K562 (cell line): ENCODE data around the gene SDE2. TPM values are rescaled to one million over a fixed set of nuclear protein-coding genes. Genes with fewer than 3 reads are reported as not detected.

Experiments
- ATAC-seq: fragments of 200-7000 bp; cut with Tn5 transposase; 3 replicates; pipeline ENCODE4 v1.9.1; 2020; ENCODE audit warnings: moderate library complexity
- BruUV-seq: library from RNA; stranded (reverse); fragments of 400-500 nt; replicated peaks from 2 replicates; lab custom pipeline; 2021; lab: Mats Ljungman, UMichigan
- CTCF ChIA-PET: fragments of 300-600 bp; formaldehyde crosslinking; extraction: SDS; loops from one replicate; lab custom pipeline; 2021; ENCODE audit warnings: low intra/inter-chr PET ratio; lab: Yijun Ruan, JAX
- POLR2A ChIA-PET: fragments of 300-600, 350-650 bp; sonication (Branson Sonifier 250); formaldehyde crosslinking; extraction: SDS; loops from one replicate; lab custom pipeline; 2021; ENCODE audit warnings: antibody characterized with exemption, inconsistent platforms; lab: Yijun Ruan, JAX
- DNase-seq, 4 experiments: peaks; one replicate each; pipeline versions ENCODE4 v3.0.0 to v3.0.0-alpha.2; 2011 to 2018; ENCODE audit warnings: low spot score in 3 of 4, mixed read lengths in 3 of 4; ENCODE audit errors: extremely low read depth in 1 of 4
- FAIRE-seq: peaks from 2 replicates; lab custom pipeline; 2011; peaks lifted over from hg19 to GRCh38; lab: Jason Lieb, UNC
- H2AFZ ChIP-seq: 2 replicates; pipeline ENCODE4 v1.6.0; 2011; ENCODE audit warnings: low read depth, low read length, control low read depth, inconsistent platforms
- H3K27ac ChIP-seq: fragments of 200-600 bp; 3 replicates; pipeline ENCODE4 v1.8.0; 2011; ENCODE audit warnings: low read depth, mild to moderate bottlenecking, control low read depth, inconsistent platforms, low read length, moderate library complexity, mixed read lengths; ENCODE audit errors: extremely low read depth
- H3K27me3 ChIP-seq, 2 experiments: fragments of 300-600 bp in 1 of 2; 2 replicates in 1 of 2; 3 replicates in 1 of 2; pipeline versions ENCODE4 v1.6.0 to v1.8.0; 2011; ENCODE audit warnings: inconsistent platforms in 2 of 2, low read length in 2 of 2, mild to moderate bottlenecking in 1 of 2, mixed read lengths in 1 of 2, moderate library complexity in 1 of 2; ENCODE audit not compliant: control insufficient read depth in 2 of 2, insufficient read depth in 2 of 2
- H3K36me3 ChIP-seq: fragments of 300-600 bp; 3 replicates; pipeline ENCODE4 v1.8.0; 2011; ENCODE audit warnings: mild to moderate bottlenecking, low read length, inconsistent platforms; ENCODE audit not compliant: control insufficient read depth, insufficient read depth
- H3K4me1 ChIP-seq, 2 experiments: fragments of 200-600 bp in 1 of 2; replicated peaks in 1 of 2; 2 replicates in 1 of 2; 3 replicates in 1 of 2; pipeline versions ENCODE4 v1.5.1 to v1.8.0; 2011; ENCODE audit warnings: inconsistent platforms in 2 of 2, low read length in 2 of 2, mild to moderate bottlenecking in 1 of 2, mixed read lengths in 1 of 2, moderate library complexity in 1 of 2; ENCODE audit not compliant: control insufficient read depth in 2 of 2, insufficient read depth in 2 of 2
- H3K4me2 ChIP-seq: 2 replicates; pipeline ENCODE4 v1.6.1; 2011; ENCODE audit warnings: low read length, control low read depth, inconsistent platforms, mixed read lengths; ENCODE audit not compliant: insufficient read depth
- H3K4me3 ChIP-seq: fragments of 200-600 bp; sonication (generic), shearing (Covaris generic); 2 replicates; pipeline ENCODE4 v1.5.1; 2016; ENCODE audit warnings: control low read depth, inconsistent platforms
- H3K79me2 ChIP-seq: fragments of 200-600 bp; 3 replicates; pipeline ENCODE4 v1.8.0; 2011; ENCODE audit warnings: low read length, inconsistent platforms; ENCODE audit not compliant: control insufficient read depth, insufficient read depth
- H3K9ac ChIP-seq, 2 experiments: 2 replicates each; pipeline versions ENCODE4 v1.6.0 to v1.6.1; 2011; ENCODE audit warnings: low read depth in 2 of 2, low read length in 2 of 2, control low read depth in 1 of 2, inconsistent platforms in 1 of 2, mild to moderate bottlenecking in 1 of 2, mixed read lengths in 1 of 2; ENCODE audit not compliant: insufficient read depth in 1 of 2
- H3K9me1 ChIP-seq: one replicate; pipeline ENCODE4 v1.6.0; 2011; ENCODE audit warnings: inconsistent platforms, mild to moderate bottlenecking, low read length, moderate library complexity; ENCODE audit not compliant: control insufficient read depth, insufficient read depth
- H3K9me3 ChIP-seq: replicated peaks from 2 replicates; pipeline ENCODE4 v1.5.1; 2011; ENCODE audit warnings: low read depth, low read length, inconsistent platforms; ENCODE audit not compliant: control insufficient read depth, insufficient read depth
- H4K20me1 ChIP-seq: replicated peaks from 2 replicates; pipeline ENCODE4 v1.6.1; 2011; ENCODE audit warnings: low read length, inconsistent platforms, mixed read lengths; ENCODE audit not compliant: control insufficient read depth, insufficient read depth
- FOXA1 ChIP-seq: fragments of 450-650 bp; IDR thresholded peaks from 2 replicates; pipeline ENCODE4 v1.6.1; 2016; ENCODE audit warnings: mild to moderate bottlenecking, borderline replicate concordance
- MAZ ChIP-seq, 2 experiments: fragments of 450-650 bp in 1 of 2; sonication (generic) in 1 of 2; formaldehyde crosslinking; IDR thresholded peaks in 1 of 2; conservative IDR thresholded peaks in 1 of 2; 2 replicates each; pipeline versions ENCODE4 v1.4.0 to v1.5.0; 2020; ENCODE audit warnings: mild to moderate bottlenecking in 1 of 2, missing genetic modification reagents in 1 of 2
- ZBTB1 ChIP-seq: sonication (generic); formaldehyde crosslinking; IDR thresholded peaks from 2 replicates; pipeline ENCODE4 v1.8.1; 2023; ENCODE audit warnings: missing genetic modification reagents, low read depth, mild to moderate bottlenecking, borderline replicate concordance
- WGBS: fragments of 100-300 bp; shearing (Covaris generic); methylation state at CpG from one replicate; pipeline ENCODE4 v1.1.6; 2016; ENCODE audit warnings: low coverage, mixed read lengths; ENCODE audit not compliant: insufficient coverage; ENCODE audit errors: missing lambda C conversion rate; 5-methylcytosine and 5-hydroxymethylcytosine counted together
- in situ Hi-C: fragments of 300-500 bp; cut with MboI; formaldehyde crosslinking; loops from 4 replicates; pipeline ENCODE4 v1.15.0; 2018; ENCODE audit warnings: inconsistent platforms, mixed read lengths
- intact Hi-C: fragments of 100-400 bp; cut with micrococcal nuclease; formaldehyde crosslinking; loops from 2 replicates; pipeline ENCODE4 v1.14.2; 2022
- polyA plus RNA-seq, 8 experiments: library from polyadenylated mRNA; depleted of rRNA in 4 of 8; stranded (reverse) in 5 of 8; unstranded in 3 of 8; fragments of >200 nt; fragmentation: Nextera tagmentation in 2 of 8; fragmentation: Illumina TruSeq in 1 of 8; extraction: Ambion mirVana in 2 of 8; extraction: Trizol in 1 of 8; gene quantifications; 2 replicates each; pipeline versions ENCODE4 v1.2.1 to v1.2.3, GENCODE V29; 2011 to 2014; ENCODE audit warnings: inconsistent platforms in 1 of 8, missing spikeins in 1 of 8
- total RNA-seq, 7 experiments: library from RNA; depleted of rRNA in 6 of 7; stranded (reverse); fragments of >200 nt in 6 of 7; fragmentation: Illumina TruSeq in 2 of 7; extraction: Trizol in 2 of 7; gene quantifications; 2 replicates each; pipeline versions ENCODE4 v1.2.1 to v1.2.3, GENCODE V29; 2011 to 2021; ENCODE audit warnings: low replicate concordance in 1 of 7
- TF ChIP-seq, protein P1 (sequence below): sonication (generic); formaldehyde crosslinking; IDR thresholded peaks from 2 replicates; pipeline ENCODE4 v1.8.0; 2022; ENCODE audit warnings: missing genetic modification reagents, mild to moderate bottlenecking, borderline replicate concordance
- TF ChIP-seq, protein P2 (sequence below), 2 experiments: fragments of 450-650 bp; IDR thresholded peaks; 2 replicates each; pipeline ENCODE4 v1.6.1; 2016; ENCODE audit warnings: mild to moderate bottlenecking in 2 of 2, borderline replicate concordance in 1 of 2, low read depth in 1 of 2, moderate library complexity in 1 of 2

The SDE2 gene
- total and polyA plus RNA-seq, 9 of the 15 experiments (the other 6 are each of a cell fraction or from before 2014, with no cell fraction given), result 14.3 to 62.3 (median 46.0) TPM

DNA sequence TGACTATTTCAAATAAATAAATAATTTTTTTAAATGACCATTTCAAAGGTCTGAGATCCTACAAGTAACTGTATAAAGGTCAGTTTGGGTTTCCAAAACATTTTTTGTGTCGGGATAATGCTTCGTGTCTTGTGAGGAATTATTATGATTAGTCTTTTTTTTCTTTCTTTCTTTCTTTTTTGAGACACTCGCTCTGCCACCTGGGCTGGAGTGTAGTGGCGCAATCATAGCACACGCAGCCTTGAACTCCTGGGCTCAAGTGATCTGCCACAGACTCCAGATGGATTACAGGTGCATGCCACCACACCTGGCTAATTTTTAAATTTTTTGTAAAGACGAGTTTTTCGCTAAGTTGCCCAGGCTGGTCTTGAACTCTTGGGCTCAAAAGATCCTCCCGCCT lies 1.9 kb upstream of the SDE2 start:
- Histone ChIP-seq H2AFZ (peak overlapping the region; percentile 92), H4K20me1 (peaks cover under 1% of the 10 kb centered on the region), H3K4me2 (peak overlapping the region; percentile 84), H3K36me3 (peaks cover 26% of the 10 kb centered on the region), H3K9ac (peak overlapping the region; percentile 38 to 96; a peak in 3 of 4 replicates), H3K4me1 (peaks cover 40 to 63% of the 10 kb centered on the region in 2 experiments), H3K27me3 (no peaks in the 10 kb centered on the region), H3K9me1 (no peaks in the 10 kb centered on the region), H3K9me3 (no peaks in the 10 kb centered on the region), H3K79me2 (peaks cover 43% of the 10 kb centered on the region), H3K27ac (peak overlapping the region; percentile 98), H3K4me3 (no peak overlapping the region; the same call in 1 of the 2 replicates)
- ATAC-seq, result no peak
- ChIA-PET CTCF (no interaction called here), POLR2A (interaction anchor here (0.7 to 7.5 kb wide), 9 partner anchors 10 to 224 kb away, joined by 3 to 100 read pairs (median 4); partner anchors contain the start of genes H3-3A and SRP9)
- no peak for DNase-seq
- in situ Hi-C loops, result no loop called here
- no peak for FAIRE-seq
- BruUV-seq, result no TSS peak
- WGBS, result 34% methylated on average over 8 of the region's 8 CpGs
- intact Hi-C loops, result no loop called here
- TF ChIP-seq, protein P1, sequence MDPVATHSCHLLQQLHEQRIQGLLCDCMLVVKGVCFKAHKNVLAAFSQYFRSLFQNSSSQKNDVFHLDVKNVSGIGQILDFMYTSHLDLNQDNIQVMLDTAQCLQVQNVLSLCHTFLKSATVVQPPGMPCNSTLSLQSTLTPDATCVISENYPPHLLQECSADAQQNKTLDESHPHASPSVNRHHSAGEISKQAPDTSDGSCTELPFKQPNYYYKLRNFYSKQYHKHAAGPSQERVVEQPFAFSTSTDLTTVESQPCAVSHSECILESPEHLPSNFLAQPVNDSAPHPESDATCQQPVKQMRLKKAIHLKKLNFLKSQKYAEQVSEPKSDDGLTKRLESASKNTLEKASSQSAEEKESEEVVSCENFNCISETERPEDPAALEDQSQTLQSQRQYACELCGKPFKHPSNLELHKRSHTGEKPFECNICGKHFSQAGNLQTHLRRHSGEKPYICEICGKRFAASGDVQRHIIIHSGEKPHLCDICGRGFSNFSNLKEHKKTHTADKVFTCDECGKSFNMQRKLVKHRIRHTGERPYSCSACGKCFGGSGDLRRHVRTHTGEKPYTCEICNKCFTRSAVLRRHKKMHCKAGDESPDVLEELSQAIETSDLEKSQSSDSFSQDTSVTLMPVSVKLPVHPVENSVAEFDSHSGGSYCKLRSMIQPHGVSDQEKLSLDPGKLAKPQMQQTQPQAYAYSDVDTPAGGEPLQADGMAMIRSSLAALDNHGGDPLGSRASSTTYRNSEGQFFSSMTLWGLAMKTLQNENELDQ (CRISPR knock-in tag), result no peak
- TF ChIP-seq ZBTB1 (CRISPR knock-in tag), result 0 out of 2 replicates have a peak, but pooled peaks have one; percentile 5
- TF ChIP-seq FOXA1, result no peak
- peak in 1 of 2 experiments; percentile 35; a peak in 1 of 4 replicates for TF ChIP-seq MAZ (CRISPR knock-in tag; conservative IDR thresholded peaks at IDR 0.05 in 1 of 2, IDR thresholded peaks at IDR 0.05 in 1 of 2)
- TF ChIP-seq, protein P2, sequence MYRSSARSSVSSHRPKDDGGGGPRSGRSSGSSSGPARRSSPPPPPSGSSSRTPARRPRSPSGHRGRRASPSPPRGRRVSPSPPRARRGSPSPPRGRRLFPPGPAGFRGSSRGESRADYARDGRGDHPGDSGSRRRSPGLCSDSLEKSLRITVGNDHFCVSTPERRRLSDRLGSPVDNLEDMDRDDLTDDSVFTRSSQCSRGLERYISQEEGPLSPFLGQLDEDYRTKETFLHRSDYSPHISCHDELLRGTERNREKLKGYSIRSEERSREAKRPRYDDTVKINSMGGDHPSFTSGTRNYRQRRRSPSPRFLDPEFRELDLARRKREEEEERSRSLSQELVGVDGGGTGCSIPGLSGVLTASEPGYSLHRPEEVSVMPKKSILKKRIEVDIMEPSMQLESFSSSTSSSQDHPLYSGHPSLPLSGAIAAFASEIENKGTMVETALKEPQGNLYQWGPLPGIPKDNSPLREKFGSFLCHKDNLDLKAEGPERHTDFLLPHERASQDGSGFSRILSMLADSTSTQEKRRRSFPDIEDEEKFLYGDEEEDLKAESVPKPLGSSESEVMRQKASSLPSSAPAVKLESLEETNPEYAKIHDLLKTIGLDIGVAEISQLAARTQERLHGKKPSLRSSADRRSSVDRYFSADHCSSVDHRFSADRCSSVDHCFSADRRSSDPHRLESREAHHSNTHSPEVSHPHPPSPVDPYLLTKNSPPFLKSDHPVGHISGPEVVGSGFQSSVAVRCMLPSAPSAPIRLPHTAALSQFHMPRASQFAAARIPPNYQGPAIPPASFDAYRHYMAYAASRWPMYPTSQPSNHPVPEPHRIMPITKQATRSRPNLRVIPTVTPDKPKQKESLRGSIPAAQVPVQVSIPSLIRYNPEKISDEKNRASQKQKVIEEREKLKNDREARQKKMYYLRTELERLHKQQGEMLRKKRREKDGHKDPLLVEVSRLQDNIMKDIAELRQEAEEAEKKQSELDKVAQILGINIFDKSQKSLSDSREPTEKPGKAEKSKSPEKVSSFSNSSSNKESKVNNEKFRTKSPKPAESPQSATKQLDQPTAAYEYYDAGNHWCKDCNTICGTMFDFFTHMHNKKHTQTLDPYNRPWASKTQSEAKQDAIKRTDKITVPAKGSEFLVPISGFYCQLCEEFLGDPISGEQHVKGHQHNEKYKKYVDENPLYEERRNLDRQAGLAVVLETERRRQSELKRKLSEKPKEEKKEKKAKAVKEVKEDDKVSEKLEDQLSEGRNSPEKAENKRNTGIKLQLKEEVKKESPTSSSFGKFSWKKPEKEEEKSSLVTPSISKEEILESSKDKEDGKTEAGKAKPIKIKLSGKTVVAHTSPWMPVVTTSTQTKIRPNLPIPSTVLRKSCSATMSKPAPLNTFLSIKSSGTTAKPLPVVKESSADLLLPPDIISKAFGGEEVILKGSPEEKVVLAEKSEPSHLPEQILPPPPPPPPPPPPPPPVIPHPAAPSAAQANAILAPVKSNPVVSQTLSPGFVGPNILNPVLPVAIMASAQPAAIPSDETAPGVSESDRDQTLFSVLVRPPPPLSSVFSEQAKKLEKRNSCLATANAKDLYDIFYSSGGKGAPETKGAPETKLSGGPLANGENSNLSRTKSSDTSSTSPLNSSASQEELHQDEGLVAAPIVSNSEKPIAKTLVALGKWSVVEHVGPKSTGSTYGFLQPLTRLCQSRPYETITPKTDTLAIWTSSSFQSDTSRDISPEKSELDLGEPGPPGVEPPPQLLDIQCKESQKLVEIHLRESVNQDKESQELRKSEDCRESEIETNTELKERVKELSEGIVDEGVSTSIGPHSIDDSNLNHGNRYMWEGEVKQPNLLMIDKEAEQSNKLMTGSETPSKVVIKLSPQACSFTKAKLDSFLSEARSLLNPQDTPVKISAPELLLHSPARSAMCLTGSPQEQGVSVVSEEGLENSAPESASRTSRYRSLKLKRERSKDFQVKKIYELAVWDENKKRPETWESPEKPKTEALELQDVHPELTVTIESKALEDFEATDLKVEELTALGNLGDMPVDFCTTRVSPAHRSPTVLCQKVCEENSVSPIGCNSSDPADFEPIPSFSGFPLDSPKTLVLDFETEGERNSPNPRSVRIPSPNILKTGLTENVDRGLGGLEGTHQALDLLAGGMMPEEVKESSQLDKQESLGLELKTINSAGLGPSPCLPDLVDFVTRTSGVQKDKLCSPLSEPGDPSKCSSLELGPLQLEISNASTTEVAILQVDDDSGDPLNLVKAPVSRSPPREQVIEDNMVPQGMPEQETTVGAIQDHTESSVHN (IDR thresholded peaks at IDR 0.05; ENCODE audit: borderline replicate concordance in 1 of 2, low read depth in 1 of 2), result no peak
